GM12878 (cell line): ENCODE measurements around the gene CPNE6. TPM values are rescaled to one million over a fixed set of nuclear protein-coding genes. Genes with fewer than 3 reads are reported as not detected.

Source experiments
- ATAC-seq: fragments of 200-7000 bp; cut with Tn5 transposase; 3 replicates; pipeline ENCODE4 v1.9.1; 2020; ENCODE audit warnings: mild to moderate bottlenecking, moderate library complexity
- BruUV-seq: library from RNA; stranded (reverse); fragments of 400-500 nt; replicated peaks from 2 replicates; lab custom pipeline; 2021; lab: Mats Ljungman, UMichigan
- CTCF ChIA-PET: fragments of 300-600 bp; sonication (Branson Sonifier 250); formaldehyde crosslinking; extraction: SDS; loops from one replicate; lab custom pipeline; 2021; ENCODE audit warnings: inconsistent platforms; lab: Yijun Ruan, JAX
- POLR2A ChIA-PET: fragments of 350-600 bp; formaldehyde crosslinking; extraction: SDS; loops from one replicate; lab custom pipeline; 2021; ENCODE audit warnings: inconsistent platforms; lab: Charles Lee
- RAD21 ChIA-PET: fragments of 300-600 bp; sonication (Branson Sonifier 250); formaldehyde crosslinking; loops from one replicate; lab custom pipeline; 2023; ENCODE audit warnings: antibody characterized with exemption; ENCODE audit not compliant: unreplicated experiment; lab: Charles Lee
- SMC1A ChIA-PET: fragments of 300-600 bp; sonication (Branson Sonifier 250); formaldehyde crosslinking; loops from one replicate; lab custom pipeline; 2023; ENCODE audit not compliant: unreplicated experiment, uncharacterized antibody; lab: Charles Lee
- DNase-seq: peaks from one replicate; pipeline ENCODE4 v3.0.0-alpha.2; 2011; ENCODE audit warnings: low read depth, low spot score
- FAIRE-seq: peaks from 3 replicates; lab custom pipeline; 2011; peaks lifted over from hg19 to GRCh38; lab: Jason Lieb, UNC
- H2AFZ ChIP-seq: 2 replicates; pipeline ENCODE4 v1.6.0; 2011; ENCODE audit warnings: low read depth, low read length, control low read depth; ENCODE audit not compliant: control insufficient read depth
- H3K27ac ChIP-seq: 2 replicates; pipeline ENCODE4 v1.5.1; 2011; ENCODE audit warnings: control low read depth; ENCODE audit not compliant: control insufficient read depth, insufficient read depth
- H3K27me3 ChIP-seq, 2 experiments: replicated peaks in 1 of 2; 2 replicates each; pipeline versions ENCODE4 v1.6.0 to v1.6.1; 2011; ENCODE audit warnings: low read length in 1 of 2; ENCODE audit not compliant: control insufficient read depth in 2 of 2, insufficient read depth in 2 of 2
- H3K36me3 ChIP-seq, 2 experiments: 2 replicates each; pipeline ENCODE4 v1.5.1; 2011; ENCODE audit warnings: low read length in 1 of 2; ENCODE audit not compliant: control insufficient read depth in 2 of 2, insufficient read depth in 2 of 2
- H3K4me1 ChIP-seq: 2 replicates; pipeline ENCODE4 v1.6.1; 2011; ENCODE audit warnings: mild to moderate bottlenecking, low read length, moderate library complexity, mixed read lengths; ENCODE audit not compliant: control insufficient read depth, insufficient read depth
- H3K4me2 ChIP-seq: 2 replicates; pipeline ENCODE4 v1.6.0; 2011; ENCODE audit warnings: control low read depth; ENCODE audit not compliant: control insufficient read depth, insufficient read depth
- H3K4me3 ChIP-seq: fragments of 200-600 bp; sonication (generic); 2 replicates; pipeline ENCODE4 v1.5.1; 2016
- H3K79me2 ChIP-seq: 2 replicates; pipeline ENCODE4 v1.6.0; 2011; ENCODE audit warnings: low read length; ENCODE audit not compliant: control insufficient read depth, insufficient read depth
- H3K9ac ChIP-seq: 2 replicates; pipeline ENCODE4 v1.8.0; 2011; ENCODE audit warnings: low read length, control low read depth, mixed read lengths; ENCODE audit not compliant: control insufficient read depth, insufficient read depth
- H3K9me3 ChIP-seq: replicated peaks from 3 replicates; pipeline ENCODE4 v1.5.1; 2011; ENCODE audit warnings: mild to moderate bottlenecking, low read length; ENCODE audit not compliant: control insufficient read depth, insufficient read depth
- H4K20me1 ChIP-seq: 2 replicates; pipeline ENCODE4 v1.6.0; 2011; ENCODE audit not compliant: control insufficient read depth, insufficient read depth
- CBX5 ChIP-seq: sonication (generic); IDR thresholded peaks from 2 replicates; pipeline ENCODE4 v1.6.1; 2016; ENCODE audit warnings: low read depth, moderate library complexity, mild to moderate bottlenecking, inconsistent platforms
- CHD4 ChIP-seq: fragments of 200-600 bp; sonication (generic); IDR thresholded peaks from 2 replicates; pipeline ENCODE4 v1.6.1; 2016; ENCODE audit warnings: mild to moderate bottlenecking
- CTCF ChIP-seq, 3 experiments: IDR thresholded peaks in 2 of 3; conservative IDR thresholded peaks in 1 of 3; 2 replicates each; pipeline ENCODE4 v1.5.1; 2011; ENCODE audit warnings: low read depth in 3 of 3, low read length in 3 of 3, mild to moderate bottlenecking in 3 of 3, control low read depth in 2 of 3, moderate library complexity in 2 of 3, inconsistent platforms in 1 of 3, mixed read lengths in 1 of 3; ENCODE audit not compliant: control insufficient read depth in 2 of 3, insufficient read depth in 1 of 3; ENCODE audit errors: extremely low read depth in 1 of 3
- HDAC6 ChIP-seq: fragments of 200-600 bp; sonication (generic); IDR thresholded peaks from one replicate; pipeline ENCODE4 v1.8.0; 2017; ENCODE audit warnings: antibody characterized with exemption; ENCODE audit not compliant: unreplicated experiment
- JUNB ChIP-seq: IDR thresholded peaks from 2 replicates; pipeline ENCODE4 v1.6.1; 2016; ENCODE audit warnings: antibody characterized with exemption, mild to moderate bottlenecking
- KDM1A ChIP-seq: fragments of 200-600 bp; sonication (generic); IDR thresholded peaks from 2 replicates; pipeline ENCODE4 v1.6.1; 2016; ENCODE audit warnings: borderline replicate concordance
- NBN ChIP-seq: fragments of 450-650 bp; IDR thresholded peaks from 2 replicates; pipeline ENCODE4 v1.6.1; 2016
- NRF1 ChIP-seq: conservative IDR thresholded peaks from 2 replicates; pipeline ENCODE4 v1.6.1; 2011; ENCODE audit warnings: mild to moderate bottlenecking, low read depth, low read length, improper control_type of control experiment
- POLR2A ChIP-seq: IDR thresholded peaks from 2 replicates; pipeline ENCODE4 v1.6.1; 2011; ENCODE audit warnings: low read depth, mild to moderate bottlenecking, low read length
- RFX5 ChIP-seq: IDR thresholded peaks from 2 replicates; pipeline ENCODE4 v1.6.1; 2011; ENCODE audit warnings: low read depth, low read length, improper control_type of control experiment
- SMC3 ChIP-seq: IDR thresholded peaks from 2 replicates; pipeline ENCODE4 v1.6.1; 2011; ENCODE audit warnings: low read length, improper control_type of control experiment, borderline replicate concordance
- SP1 ChIP-seq: IDR thresholded peaks from one replicate; pipeline ENCODE4 v1.6.1; 2011; ENCODE audit warnings: low read depth, low read length
- SREBF2 ChIP-seq: IDR thresholded peaks from 2 replicates; pipeline ENCODE4 v1.6.1; 2012; ENCODE audit warnings: mild to moderate bottlenecking, low read length
- STAT1 ChIP-seq: fragments of 450-650 bp; conservative IDR thresholded peaks from 2 replicates; pipeline ENCODE4 v1.6.1; 2014; ENCODE audit warnings: antibody characterized with exemption, mild to moderate bottlenecking
- TCF7 ChIP-seq: IDR thresholded peaks from 2 replicates; pipeline ENCODE4 v1.6.1; 2014; ENCODE audit warnings: antibody characterized with exemption, borderline replicate concordance
- WRNIP1 ChIP-seq: IDR thresholded peaks from 2 replicates; pipeline ENCODE4 v1.6.1; 2011; ENCODE audit warnings: low read depth, low read length, improper control_type of control experiment, borderline replicate concordance
- WGBS: methylation state at CpG from one replicate; pipeline ENCODE4 v1.1.6; 2016; ENCODE audit warnings: low lambda C conversion rate; ENCODE audit not compliant: insufficient replicate concordance, insufficient coverage; ENCODE audit errors: missing lambda C conversion rate; 5-methylcytosine and 5-hydroxymethylcytosine counted together
- in situ Hi-C: fragments of 300-500 bp; cut with MboI; formaldehyde crosslinking; loops from 9 replicates; pipeline ENCODE4 v1.14.3; 2018; ENCODE audit warnings: mixed read lengths
- intact Hi-C: fragments of 100-400 bp; cut with micrococcal nuclease; formaldehyde crosslinking; loops from one replicate; pipeline ENCODE4 v1.14.2; 2022; ENCODE audit not compliant: unreplicated experiment
- polyA plus RNA-seq, 11 experiments: library from polyadenylated mRNA; depleted of rRNA in 4 of 11; unstranded in 6 of 11; stranded (reverse) in 5 of 11; fragments of >200 nt; fragmentation: Nextera tagmentation in 4 of 11; fragmentation: Illumina TruSeq in 1 of 11; extraction: Ambion mirVana in 4 of 11; extraction: Trizol in 1 of 11; gene quantifications; 1 replicate in 1 of 11; 2 replicates in 10 of 11; pipeline versions ENCODE4 v1.2.1 to v1.2.3, GENCODE V29; 2011 to 2016; ENCODE audit warnings: inconsistent platforms in 2 of 11, missing spikeins in 2 of 11, low read depth in 1 of 11
- total RNA-seq, 4 experiments: library from RNA; depleted of rRNA in 3 of 4; stranded (reverse); fragments of >200 nt in 3 of 4; fragmentation: Illumina TruSeq in 1 of 4; extraction: Trizol in 1 of 4; gene quantifications; 2 replicates each; pipeline versions ENCODE4 v1.2.1 to v1.2.3, GENCODE V29; 2013 to 2021
- TF ChIP-seq, protein P1 (sequence below): fragments of 450-650 bp; formaldehyde crosslinking; IDR thresholded peaks from 2 replicates; pipeline ENCODE4 v1.4.0; 2022; ENCODE audit warnings: mild to moderate bottlenecking, moderate library complexity

Gene CPNE6
- total and polyA plus RNA-seq, 10 of the 15 experiments (the other 5 are each of a cell fraction or from before 2014, with no cell fraction given): 0.06 to 0.43 (median 0.18) TPM; not detected in 3

- TF ChIP-seq, protein P1, sequence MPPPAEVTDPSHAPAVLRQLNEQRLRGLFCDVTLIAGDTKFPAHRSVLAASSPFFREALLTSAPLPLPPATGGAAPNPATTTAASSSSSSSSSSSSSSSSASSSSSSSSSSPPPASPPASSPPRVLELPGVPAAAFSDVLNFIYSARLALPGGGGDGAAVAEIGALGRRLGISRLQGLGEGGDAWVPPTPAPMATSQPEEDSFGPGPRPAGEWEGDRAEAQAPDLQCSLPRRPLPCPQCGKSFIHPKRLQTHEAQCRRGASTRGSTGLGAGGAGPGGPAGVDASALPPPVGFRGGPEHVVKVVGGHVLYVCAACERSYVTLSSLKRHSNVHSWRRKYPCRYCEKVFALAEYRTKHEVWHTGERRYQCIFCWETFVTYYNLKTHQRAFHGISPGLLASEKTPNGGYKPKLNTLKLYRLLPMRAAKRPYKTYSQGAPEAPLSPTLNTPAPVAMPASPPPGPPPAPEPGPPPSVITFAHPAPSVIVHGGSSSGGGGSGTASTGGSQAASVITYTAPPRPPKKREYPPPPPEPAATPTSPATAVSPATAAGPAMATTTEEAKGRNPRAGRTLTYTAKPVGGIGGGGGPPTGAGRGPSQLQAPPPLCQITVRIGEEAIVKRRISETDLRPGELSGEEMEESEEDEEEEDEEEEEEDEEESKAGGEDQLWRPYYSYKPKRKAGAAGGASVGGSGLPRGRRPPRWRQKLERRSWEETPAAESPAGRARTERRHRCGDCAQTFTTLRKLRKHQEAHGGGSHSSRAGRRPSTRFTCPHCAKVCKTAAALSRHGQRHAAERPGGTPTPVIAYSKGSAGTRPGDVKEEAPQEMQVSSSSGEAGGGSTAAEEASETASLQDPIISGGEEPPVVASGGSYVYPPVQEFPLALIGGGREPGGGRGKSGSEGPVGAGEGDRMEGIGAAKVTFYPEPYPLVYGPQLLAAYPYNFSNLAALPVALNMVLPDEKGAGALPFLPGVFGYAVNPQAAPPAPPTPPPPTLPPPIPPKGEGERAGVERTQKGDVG (CRISPR knock-in tag): no peak
Measured at GRCh38 chr14:24098927-24099813, 27.8 kb downstream of the CPNE6 start (continued).

- H3K36me3 ChIP-seq: peaks cover 11 to 14% of the 10 kb centered on the region in 2 experiments; a peak in 3 of 4 replicates
- RAD21 ChIA-PET: interaction anchor here (1.2 kb wide), 1 partner anchor 8 kb away, joined by 3 read pairs; no protein-coding TSS in a partner anchor
- BruUV-seq: no TSS peak
- TF ChIP-seq POLR2A (no peak), STAT1 (no peak), CTCF (IDR thresholded peaks at IDR 0.05 in 2 of 3, conservative IDR thresholded peaks at IDR 0.05 in 1 of 3; ENCODE audit: control insufficient read depth in 2 of 3, extremely low read depth in 1 of 3, insufficient read depth in 1 of 3, low read depth in 3 of 3, low read length in 3 of 3) (no peak), RFX5 (no peak), NBN (no peak), HDAC6 (no peak), SREBF2 (no peak), CHD4 (no peak), SMC3 (no peak), JUNB (no peak), SP1 (no peak), NRF1 (no peak), KDM1A (no peak), WRNIP1 (no peak), CBX5 (no peak), TCF7 (no peak)
Measured at GRCh38 chr14:24100197-24100981, 29.0 kb downstream of the CPNE6 start.

More at GRCh38 chr14:24100197-24100981, 29.0 kb downstream of the CPNE6 start:
- FAIRE-seq (no peak), DNase-seq (no peak), ATAC-seq (no peak)
- Histone ChIP-seq H3K4me3 (no peak overlapping the region), H3K79me2 (peaks cover 9% of the 10 kb centered on the region), H3K4me2 (no peak overlapping the region), H2AFZ (no peak overlapping the region), H3K27ac (no peak overlapping the region), H3K4me1 (no peaks in the 10 kb centered on the region), H3K9me3 (no peaks in the 10 kb centered on the region), H3K27me3 (no peaks in the 10 kb centered on the region), H4K20me1 (no peaks in the 10 kb centered on the region), H3K9ac (no peak overlapping the region)
- POLR2A ChIA-PET: interaction anchor here (1.0 kb wide), 1 partner anchor 13 kb away, joined by 3 read pairs; no protein-coding TSS in a partner anchor
- CTCF ChIA-PET: interaction anchor here (1.6 to 11.3 kb wide), 3 partner anchors 7 to 42 kb away, joined by 7 to 294 read pairs (median 8); partner anchors contain the start of gene PCK2
- 71% methylated on average over 4 of the region's 4 CpGs for WGBS
- in situ Hi-C loops: loop anchor here (25.0 kb wide), 1 partner anchor 788 kb away; the partner anchor contains the start of genes BCL2L2, PABPN1 and PPP1R3E
- intact Hi-C loops: no loop called here
- SMC1A ChIA-PET: interaction anchor here (0.8 to 1.6 kb wide), 2 partner anchors 8 to 9 kb away, joined by 3 to 4 read pairs; no protein-coding TSS in a partner anchor
